ENCODE data around the gene THAP4.

Gene THAP4

GRCh38 chr2:241542278-241542605, 94.7 kb downstream of the THAP4 start:
- no peak for DNase-seq

GRCh38 chr2:241541564-241542277, 95.2 kb downstream of the THAP4 start:
- no peak for DNase-seq

- peak; percentile 71 for DNase-seq
Measured at GRCh38 chr2:241540771-241541561, 96.0 kb downstream of the THAP4 start.

DNA sequence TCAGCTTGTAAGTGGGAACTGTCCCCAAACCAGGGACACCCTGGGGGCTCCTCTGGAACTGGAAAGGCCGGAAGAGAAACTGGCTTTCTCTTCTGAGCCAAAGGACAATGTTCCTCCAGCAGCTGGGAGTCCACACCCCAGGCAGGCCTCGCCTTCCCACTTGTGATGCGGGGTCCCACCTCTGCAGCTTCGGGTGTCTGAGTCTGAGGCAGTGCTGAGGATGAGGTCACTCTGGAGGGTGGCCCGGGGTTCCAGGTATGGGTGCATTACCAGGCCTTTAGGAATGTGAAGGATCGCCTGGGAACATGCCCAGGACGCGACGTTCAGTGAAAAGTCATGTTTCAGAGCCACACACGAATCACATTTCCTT, 96.6 kb downstream of the THAP4 start:
- no peak for DNase-seq

- no peak for DNase-seq
Measured at GRCh38 chr2:241539616-241540374, 97.2 kb downstream of the THAP4 start.

DNA sequence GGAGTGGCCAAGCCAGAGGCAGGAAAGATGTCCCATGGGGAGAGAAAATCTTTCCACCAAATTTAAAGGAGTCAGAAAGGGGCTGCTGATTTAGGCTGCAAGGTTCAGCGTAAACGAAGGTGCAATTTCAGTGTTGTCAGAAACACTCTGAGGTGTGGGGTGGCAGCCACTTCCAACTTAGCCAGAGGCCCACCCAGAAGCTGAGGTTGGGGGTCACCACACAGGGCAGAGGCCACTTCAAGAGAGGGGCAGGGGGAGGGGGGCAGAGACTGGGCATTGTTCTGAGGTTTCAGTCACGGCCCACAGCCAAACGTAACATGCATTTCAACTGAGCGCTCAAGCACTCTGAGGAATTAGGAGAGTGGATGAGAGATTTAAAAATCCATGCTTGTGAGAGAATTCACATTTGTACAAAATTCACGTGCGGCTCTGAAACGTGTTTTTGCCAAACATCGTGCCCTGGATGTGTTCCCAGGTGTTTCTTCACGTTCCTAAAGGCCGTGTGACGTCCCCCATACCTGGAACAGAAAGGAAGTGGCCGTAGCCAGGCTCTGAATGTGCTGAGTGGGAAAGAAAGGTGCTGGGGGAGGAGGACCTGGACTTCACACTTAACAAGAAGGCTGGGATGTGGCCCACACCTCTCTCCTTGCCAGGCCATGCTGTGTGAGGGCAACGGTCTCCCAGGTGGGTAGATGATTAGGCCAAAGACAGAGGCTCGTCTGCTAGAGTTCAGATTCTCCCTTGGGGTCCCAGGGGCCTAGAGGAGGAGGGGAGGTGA, 97.9 kb downstream of the THAP4 start:
- no peak for DNase-seq

DNA sequence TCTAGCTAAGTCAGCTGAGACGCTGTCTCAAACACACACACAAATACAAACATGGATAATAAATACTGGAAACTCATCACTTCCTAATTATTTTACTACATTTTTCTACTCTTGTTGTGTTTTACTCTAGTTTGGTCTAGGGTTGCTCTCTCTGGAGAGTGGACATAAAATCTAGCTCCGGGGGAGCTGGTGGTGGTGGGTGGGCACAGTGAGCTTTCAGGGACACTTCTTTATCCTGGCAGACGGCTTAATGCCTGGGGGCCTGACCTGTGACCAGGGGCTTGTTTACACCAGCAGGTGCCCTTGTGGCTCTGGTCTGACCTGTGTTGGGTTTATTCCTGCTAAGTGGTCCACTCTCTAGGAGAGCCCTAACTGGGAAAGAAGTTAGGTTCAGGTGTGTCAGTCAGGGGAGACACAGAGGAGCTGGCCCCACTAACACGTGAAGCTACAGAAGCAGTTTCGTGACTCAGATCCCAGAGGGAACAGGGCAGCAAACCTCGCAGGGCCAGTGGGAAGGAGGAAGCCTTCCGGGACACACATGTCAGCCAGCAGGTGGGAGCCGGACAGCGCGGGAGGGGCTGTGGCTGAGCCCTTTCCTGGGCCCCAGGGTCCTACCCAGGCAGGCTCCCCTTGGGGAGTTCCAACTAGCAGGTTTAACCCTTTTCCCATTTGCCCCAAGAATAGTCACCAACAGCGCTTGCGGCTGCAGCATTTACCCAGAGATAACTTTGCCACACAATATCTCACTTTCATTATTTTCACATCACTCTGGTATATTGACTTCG, 100.9 kb downstream of the THAP4 start:
- no peak for DNase-seq

GRCh38 chr2:241534701-241535375, 102.1 kb downstream of the THAP4 start:
- DNase-seq: no peak

Data from activated T-cell treated with anti-CD3 and anti-CD28 coated beads, Interleukin-2, amount 50 U/mL, for 1 hour (primary cell).